Measurements from ENCODE around the gene ARHGAP19.
"Not testable (repeated sequence)": the region's sequence is repeated elsewhere in the genome, so short reads cannot be mapped to it uniquely, and the experiment has no call there.

The ARHGAP19 gene

GRCh38 chr10:97290076-97290475 lies 2.4 kb downstream of the ARHGAP19 start:
- in situ Hi-C loops (cut with HindIII; ENCODE audit: low sequenced_read_pairs) = not testable (repeated sequence)

- in situ Hi-C loops (cut with HindIII; ENCODE audit: low sequenced_read_pairs) = no loop called here
These were observed 11.7 kb downstream of the ARHGAP19 start for GRCh38 chr10:97280783-97281182.

GRCh38 chr10:97279121-97279815 lies 13.2 kb downstream of the ARHGAP19 start:
- in situ Hi-C loops (cut with HindIII; ENCODE audit: low sequenced_read_pairs) = no loop called here

- in situ Hi-C loops (cut with HindIII; ENCODE audit: low sequenced_read_pairs) = no loop called here
These were observed 13.9 kb downstream of the ARHGAP19 start for GRCh38 chr10:97278491-97278989.

GRCh38 chr10:97277551-97277950 lies 14.9 kb downstream of the ARHGAP19 start:
- in situ Hi-C loops (cut with HindIII; ENCODE audit: low sequenced_read_pairs) = no loop called here

- in situ Hi-C loops (cut with HindIII; ENCODE audit: low sequenced_read_pairs) = no loop called here
These were observed 17.6 kb downstream of the ARHGAP19 start for GRCh38 chr10:97274828-97275227.

- in situ Hi-C loops (cut with HindIII; ENCODE audit: low sequenced_read_pairs) = no loop called here
These were observed 18.7 kb downstream of the ARHGAP19 start for GRCh38 chr10:97273700-97274099.

GRCh38 chr10:97270523-97271154 lies 21.8 kb downstream of the ARHGAP19 start:
- in situ Hi-C loops (cut with HindIII; ENCODE audit: low sequenced_read_pairs) = no loop called here

GRCh38 chr10:97267671-97268070 lies 24.8 kb downstream of the ARHGAP19 start:
- in situ Hi-C loops (cut with HindIII; ENCODE audit: low sequenced_read_pairs) = no loop called here

GRCh38 chr10:97265095-97265494 lies 27.3 kb downstream of the ARHGAP19 start:
- in situ Hi-C loops (cut with HindIII; ENCODE audit: low sequenced_read_pairs) = not testable (repeated sequence)

GRCh38 chr10:97263971-97264370 lies 28.5 kb downstream of the ARHGAP19 start:
- in situ Hi-C loops (cut with HindIII; ENCODE audit: low sequenced_read_pairs) = no loop called here

GRCh38 chr10:97261656-97262055 lies 30.8 kb downstream of the ARHGAP19 start:
- in situ Hi-C loops (cut with HindIII; ENCODE audit: low sequenced_read_pairs) = no loop called here

- in situ Hi-C loops (cut with HindIII; ENCODE audit: low sequenced_read_pairs) = no loop called here
These were observed 31.3 kb downstream of the ARHGAP19 start for GRCh38 chr10:97261183-97261582.

GRCh38 chr10:97259119-97259518 lies 33.3 kb downstream of the ARHGAP19 start:
- in situ Hi-C loops (cut with HindIII; ENCODE audit: low sequenced_read_pairs) = no loop called here

- in situ Hi-C loops (cut with HindIII; ENCODE audit: low sequenced_read_pairs) = no loop called here
These were observed 36.1 kb downstream of the ARHGAP19 start for GRCh38 chr10:97256356-97256755.

- in situ Hi-C loops (cut with HindIII; ENCODE audit: low sequenced_read_pairs) = no loop called here
These were observed 36.7 kb downstream of the ARHGAP19 start for GRCh38 chr10:97255512-97256293.

GRCh38 chr10:97254694-97255093 lies 37.7 kb downstream of the ARHGAP19 start:
- in situ Hi-C loops (cut with HindIII; ENCODE audit: low sequenced_read_pairs) = no loop called here

GRCh38 chr10:97250952-97251351 lies 41.5 kb downstream of the ARHGAP19 start:
- in situ Hi-C loops (cut with HindIII; ENCODE audit: low sequenced_read_pairs) = no loop called here

- in situ Hi-C loops (cut with HindIII; ENCODE audit: low sequenced_read_pairs) = no loop called here
These were observed 48.6 kb downstream of the ARHGAP19 start for GRCh38 chr10:97243836-97244235.

GRCh38 chr10:97238855-97239254 lies 53.6 kb downstream of the ARHGAP19 start:
- in situ Hi-C loops (cut with HindIII; ENCODE audit: low sequenced_read_pairs) = no loop called here

- in situ Hi-C loops (cut with HindIII; ENCODE audit: low sequenced_read_pairs) = no loop called here
These were observed 57.1 kb downstream of the ARHGAP19 start for GRCh38 chr10:97235353-97235752.

GRCh38 chr10:97234400-97234799 lies 58.0 kb downstream of the ARHGAP19 start:
- in situ Hi-C loops (cut with HindIII; ENCODE audit: low sequenced_read_pairs) = no loop called here
